Stimulated activated CD8-positive, alpha-beta memory T cell treated with anti-CD3 and anti-CD28 coated beads, Interleukin-12 subunit alpha, Interleukin-12 subunit beta, amount 100 ng/mL, for 1 hour (primary cell): ENCODE measurements around the gene RHBDD3.
"Not testable (repeated sequence)": the region's sequence is repeated elsewhere in the genome, so short reads cannot be mapped to it uniquely, and the experiment has no call there.

Experiments
- DNase-seq: peaks from one replicate; pipeline ENCODE4 v3.0.0-alpha.2; 2020; ENCODE audit warnings: low read depth

RHBDD3 gene

DNA sequence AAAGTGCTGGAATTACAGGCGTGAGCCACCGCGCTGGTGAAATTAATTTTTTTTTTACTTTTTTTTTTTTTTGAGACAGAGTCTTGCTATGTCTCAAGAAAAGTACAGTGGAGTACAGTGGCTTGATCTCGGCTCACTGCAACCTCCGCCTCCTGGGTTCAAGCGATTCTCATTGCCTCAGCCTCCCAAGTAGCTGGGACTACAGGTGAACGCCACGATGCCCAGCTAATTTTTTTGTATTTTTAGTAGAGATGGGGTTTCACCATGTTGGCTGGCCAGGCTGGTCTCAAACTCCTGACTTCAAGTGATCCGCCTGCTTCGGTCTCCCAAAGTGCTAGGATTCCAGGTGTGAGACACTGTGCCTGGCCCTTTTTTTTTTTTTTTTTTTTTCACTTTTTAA lies 19.9 kb downstream of the RHBDD3 start:
- not testable (repeated sequence) for DNase-seq

DNA sequence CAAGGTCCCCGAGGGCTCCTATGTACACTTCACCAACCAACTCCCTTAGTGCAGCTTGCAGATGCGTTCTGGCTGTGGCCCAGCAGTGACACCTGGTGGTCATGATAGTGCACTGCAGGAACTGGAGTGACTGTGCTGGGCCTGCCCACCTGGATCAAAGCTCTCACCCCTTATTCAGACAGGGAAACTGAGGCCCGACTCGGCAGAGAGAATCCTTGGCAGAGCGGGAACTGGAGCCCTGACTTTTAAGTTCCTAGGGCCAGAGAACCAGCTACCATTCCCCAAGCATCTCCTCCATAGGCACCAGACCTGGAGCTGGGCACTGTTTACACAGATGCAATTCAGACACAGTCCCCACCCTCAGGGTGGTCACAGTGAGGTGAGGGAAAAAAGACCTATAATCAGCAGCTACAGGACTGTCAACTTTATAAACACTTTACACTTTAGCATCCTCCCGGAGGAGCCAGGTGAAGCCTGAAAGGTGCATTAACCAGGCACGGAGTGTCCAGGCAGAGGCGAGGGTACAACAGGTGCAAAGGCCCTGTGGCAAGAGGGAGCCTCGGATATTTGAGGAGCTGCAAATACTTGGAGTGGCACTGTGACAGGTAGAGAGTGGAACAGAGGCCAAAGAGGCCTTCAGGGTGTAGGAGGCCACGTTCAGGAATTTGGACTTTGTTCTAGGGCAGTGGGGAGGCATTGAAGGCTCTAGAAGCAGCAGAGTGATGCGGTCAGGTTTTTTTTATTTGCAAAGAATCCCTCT lies 22.0 kb downstream of the RHBDD3 start:
- peak; percentile 49 for DNase-seq

DNA sequence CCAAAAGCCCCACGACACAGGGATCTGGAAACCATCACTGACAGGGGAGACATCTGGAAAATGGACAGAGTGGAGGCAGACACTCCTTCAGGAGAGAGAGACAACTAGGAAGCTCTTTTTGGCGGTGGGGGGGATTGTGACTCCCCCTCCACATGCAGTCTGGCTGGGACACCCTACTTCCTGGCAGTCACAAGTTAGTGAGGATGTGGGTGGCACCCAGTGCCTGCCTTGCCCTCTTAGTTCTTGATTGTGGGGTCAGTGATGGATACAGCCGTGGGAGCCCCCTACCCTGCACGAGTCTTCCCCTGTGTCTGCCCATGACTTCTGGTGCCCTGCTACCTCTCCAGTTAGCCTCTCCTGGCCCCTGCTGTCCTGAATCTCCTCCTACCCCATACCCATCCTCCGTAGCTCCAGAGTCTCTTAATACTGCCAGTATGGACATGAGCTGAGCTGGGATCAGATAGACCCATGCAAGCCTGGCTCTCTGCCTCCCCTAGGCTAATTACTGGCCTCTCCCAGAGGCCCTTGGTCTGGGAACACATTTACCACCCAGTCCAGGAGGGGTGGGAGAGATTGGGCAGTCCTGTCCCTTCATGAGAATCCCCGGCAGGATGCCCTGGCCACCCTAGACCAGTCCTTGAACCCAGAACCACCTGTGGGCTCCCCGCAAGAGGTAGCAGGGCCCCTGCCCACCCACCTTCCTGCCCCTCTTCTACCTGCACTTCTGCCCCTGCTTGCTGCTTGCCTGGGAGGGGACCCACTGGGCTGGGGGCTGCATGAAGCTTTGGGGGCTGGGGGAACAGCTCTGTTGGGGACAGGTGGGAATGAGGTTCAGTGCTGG lies 22.8 kb downstream of the RHBDD3 start:
- DNase-seq, result no peak

DNA sequence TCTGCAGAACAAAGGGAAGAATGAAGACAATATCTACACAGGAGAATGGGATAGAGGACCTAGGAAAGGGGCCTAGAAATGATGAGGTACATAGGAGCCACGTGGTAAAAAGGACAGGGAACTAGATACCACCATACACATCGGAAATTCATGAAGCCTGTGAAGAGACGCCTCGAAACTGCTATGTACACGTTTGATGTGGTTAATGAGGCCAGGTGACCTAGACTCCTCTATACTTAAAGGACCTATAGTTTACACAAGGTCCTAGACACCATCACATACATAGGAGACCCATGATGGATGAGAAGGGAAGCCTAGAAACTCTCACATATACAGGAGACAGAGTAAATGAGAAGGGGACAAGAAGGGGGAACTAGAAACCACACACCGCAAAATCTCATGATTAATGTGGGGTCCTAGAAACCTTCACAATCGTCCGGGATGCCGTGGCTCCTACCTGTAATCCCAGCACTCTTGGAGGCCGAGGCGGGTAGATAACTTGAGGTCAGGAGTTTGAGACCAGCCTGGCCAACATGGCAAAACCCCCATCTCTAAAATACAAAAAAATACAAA lies 23.8 kb downstream of the RHBDD3 start:
- DNase-seq, result no peak

DNA sequence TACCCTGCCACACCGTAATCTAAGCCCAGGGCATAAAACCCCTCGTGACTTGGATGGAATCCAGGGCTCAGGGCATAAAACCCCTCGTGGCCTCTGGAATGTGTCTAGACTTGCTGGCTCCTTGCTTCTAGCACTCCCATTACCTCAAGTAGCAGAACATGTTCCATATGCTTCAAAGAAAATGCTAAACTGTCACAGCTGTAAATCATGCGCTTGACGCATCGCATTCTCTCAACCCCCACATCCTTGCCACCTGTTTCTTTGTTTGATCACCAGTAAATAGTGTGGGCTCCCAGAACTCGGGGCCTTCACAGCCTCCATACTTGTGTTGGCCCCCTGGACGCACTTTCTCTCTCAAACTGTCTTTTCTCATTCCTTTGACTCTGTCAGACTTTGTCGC lies 27.3 kb downstream of the RHBDD3 start:
- not testable (repeated sequence) for DNase-seq

DNA sequence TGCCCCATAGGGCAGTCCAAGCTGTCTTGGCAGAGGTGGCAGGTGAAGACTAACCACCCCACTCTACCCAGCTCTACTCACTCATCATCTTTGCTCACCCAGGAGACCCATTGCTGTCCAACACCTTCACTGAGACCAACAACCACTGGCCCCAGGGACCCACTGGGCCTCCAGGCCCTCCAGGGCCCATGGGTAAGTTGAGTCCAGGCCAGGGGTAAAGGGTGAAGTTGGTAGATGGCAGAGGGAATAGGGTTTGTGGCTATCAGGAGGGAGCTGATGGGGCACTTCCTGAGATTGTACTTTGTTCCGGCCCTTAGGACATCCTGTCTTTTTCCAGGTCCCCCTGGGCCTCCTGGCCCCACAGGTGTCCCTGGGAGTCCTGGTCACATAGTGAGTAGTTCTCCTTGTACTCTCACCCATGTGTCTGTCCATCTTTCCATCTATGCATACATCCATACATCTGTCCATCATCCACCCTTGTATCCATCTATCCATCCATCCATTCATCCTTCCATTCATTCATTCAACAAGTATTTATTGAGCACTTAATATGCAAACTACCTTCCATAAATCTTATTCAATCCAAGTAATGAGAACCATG lies 34.4 kb downstream of the RHBDD3 start:
- DNase-seq, result no peak

DNA sequence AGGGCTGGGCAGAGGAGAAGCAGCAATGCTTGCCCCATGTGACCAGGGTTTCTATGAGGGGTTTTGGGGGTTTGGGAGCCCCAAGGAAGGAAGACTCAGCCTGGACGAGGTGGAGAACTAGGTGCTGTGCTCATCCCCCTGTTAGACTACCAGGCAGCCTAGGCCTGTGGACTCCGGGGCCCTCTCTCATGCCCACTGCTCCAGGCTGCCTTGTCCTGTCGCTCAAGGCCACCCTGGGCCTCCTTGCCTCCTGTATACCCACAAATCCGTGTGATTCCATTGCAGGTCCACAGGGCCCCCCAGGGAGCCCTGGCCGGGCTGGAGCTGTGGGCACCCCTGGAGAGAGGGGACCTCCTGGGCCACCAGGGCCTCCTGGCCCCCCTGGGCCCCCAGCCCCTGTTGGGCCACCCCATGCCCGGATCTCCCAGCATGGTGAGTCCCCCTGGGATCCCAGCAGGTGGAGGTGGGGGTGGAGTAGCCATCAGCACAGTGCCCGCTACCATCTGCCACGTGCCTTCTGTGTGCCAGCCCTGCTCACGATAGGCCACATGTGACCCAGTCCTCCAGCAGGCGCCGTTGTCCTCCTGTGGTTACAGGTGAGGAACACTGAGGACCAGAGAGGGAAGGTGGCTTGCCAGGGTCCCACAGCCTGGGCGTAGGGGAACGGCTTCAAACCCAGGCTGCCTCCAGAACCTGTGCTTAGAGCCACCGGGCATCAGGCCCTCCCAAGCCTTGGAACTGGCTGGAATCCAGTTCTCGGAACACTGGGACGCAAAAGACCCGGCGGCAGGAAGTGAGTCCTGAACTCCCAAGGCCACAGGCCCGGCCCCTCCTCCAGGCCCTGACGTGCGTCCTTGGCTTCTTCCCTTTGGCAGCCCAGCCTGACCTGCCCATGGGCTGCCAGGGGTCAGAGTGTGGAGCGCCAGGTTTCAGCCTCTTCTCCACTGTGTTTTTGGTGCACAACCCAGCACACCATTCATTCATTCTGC lies 35.5 kb downstream of the RHBDD3 start:
- DNase-seq, result no peak

DNA sequence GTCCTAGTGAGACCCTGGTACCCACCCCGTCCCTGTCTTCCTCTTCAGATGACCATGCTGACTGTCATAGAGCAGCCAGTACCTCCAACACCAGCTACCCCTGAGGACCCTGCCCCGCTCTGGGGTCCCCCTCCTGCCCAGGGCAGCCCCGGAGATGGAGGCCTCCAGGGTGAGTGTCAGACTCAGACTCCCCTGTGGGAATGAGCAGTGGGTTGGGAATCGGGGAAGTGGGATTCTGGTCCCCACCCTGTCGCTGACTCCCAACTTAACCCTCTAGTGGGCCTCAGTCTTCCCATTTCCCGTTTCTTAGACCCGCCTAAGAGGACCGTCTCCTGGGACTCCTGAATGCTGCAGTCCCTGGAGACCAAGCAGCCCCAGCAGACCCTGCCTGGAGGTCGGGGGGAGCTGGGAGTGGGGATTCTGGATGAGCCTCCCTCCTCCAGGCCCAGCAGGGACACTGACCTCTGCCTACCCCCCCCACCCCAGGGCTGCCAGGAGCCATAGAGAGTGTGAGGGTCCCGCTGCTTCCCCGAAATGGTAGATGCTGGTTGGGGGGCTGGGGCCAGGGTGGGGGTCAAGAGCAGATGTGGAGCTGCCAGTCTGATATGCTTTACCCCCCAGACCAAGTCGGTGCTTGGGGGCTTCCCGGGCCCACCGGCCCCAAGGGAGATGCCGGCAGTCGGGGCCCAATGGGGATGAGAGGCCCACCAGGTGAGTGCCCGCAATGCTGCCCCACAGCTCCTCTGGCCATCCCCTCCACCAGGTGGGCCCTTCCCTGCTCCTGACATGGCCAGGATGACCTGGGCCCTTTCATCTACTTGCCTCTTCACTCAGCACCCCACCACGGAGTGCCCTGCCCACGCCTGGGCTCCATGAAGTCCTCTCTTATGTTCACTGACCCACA lies 36.6 kb downstream of the RHBDD3 start:
- no peak for DNase-seq

DNA sequence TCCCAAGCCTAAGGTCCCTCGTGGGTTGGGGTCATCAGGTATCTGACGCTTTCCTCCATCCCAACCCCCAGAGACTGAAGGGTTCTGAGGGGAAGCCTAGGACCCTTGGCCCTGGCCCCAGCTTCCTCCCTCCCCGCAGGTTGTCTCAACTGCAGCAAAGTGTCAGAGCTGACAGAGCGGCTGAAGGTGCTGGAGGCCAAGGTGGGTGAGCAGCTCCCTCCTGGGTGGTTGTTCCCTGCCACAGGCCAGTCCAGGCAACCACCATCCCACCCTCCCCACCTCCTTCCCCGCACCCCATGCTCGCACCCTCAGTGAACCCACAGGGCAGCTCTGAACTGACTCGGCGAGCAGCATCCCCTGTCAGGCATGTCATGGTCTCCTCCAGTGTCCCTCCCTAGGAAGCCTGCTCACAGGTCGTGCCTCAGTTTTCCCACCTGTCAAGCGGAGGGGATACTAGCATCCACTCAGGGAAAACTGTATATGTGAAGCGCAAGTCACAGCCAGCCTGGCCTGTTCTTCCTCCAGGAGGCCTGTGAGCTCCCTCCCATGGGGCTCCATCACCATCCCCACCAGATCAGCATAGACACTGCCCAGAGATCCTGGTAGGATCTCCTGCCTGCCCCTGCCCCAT lies 41.3 kb downstream of the RHBDD3 start:
- DNase-seq, result no peak

DNA sequence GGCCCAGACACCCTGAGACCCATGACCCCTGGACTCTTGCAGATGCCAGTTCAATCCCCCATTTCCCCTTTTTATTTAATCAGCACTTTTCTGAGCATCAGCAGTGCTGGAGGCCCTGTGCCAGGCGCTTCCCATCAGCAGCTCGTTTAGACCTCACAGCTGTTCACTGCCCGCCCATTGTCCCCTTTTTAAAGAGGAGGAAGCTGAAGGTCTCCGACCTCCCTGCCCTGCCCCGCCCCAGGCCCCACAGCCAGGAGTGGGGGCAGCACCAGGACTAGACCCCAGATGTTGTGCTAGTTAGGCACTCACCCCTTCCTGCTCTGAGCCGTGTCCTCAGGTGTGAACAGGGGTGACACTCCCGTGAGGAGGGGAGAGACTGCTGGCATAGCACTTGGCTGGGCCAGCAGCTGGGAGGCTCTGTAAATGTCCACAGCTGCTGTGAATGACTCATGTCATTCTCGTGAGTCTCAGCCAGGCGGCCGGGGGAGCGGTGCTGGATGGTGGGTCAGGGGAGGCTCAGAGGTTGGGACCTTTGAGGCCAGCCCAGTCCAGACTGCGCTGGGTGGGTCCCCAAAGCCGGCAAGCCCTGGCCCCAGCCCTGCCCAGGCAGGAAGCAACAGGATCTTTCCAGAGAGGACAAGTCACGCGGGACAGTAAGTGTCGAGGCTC lies 42.2 kb downstream of the RHBDD3 start:
- no peak for DNase-seq

DNA sequence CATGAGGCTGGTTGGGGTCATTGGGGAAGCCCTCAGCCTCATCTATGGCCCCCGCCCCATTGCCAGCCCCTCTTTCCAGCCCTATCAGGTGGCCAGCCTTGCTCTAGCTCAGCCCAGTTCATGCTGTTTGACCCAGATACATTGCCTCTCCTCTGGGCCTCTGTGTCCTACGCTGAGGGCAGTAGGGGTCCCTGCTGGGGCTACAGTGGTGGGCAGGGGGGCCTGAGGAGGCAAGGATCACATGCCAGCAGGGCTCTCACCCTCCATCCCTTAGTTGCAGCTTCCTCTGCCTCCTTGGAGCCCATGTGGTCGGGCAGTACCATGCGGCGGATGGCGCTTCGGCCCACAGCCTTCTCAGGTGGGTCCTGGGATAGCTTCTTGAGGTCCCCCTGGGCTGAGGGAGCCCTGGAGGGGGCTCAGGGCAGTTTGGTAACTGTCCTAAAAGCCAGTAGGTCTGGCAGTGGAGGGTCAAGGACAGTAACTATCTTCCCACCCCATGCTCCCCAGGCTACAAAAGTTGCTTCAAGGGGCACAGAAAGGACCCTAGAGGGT lies 42.8 kb downstream of the RHBDD3 start:
- no peak for DNase-seq

DNA sequence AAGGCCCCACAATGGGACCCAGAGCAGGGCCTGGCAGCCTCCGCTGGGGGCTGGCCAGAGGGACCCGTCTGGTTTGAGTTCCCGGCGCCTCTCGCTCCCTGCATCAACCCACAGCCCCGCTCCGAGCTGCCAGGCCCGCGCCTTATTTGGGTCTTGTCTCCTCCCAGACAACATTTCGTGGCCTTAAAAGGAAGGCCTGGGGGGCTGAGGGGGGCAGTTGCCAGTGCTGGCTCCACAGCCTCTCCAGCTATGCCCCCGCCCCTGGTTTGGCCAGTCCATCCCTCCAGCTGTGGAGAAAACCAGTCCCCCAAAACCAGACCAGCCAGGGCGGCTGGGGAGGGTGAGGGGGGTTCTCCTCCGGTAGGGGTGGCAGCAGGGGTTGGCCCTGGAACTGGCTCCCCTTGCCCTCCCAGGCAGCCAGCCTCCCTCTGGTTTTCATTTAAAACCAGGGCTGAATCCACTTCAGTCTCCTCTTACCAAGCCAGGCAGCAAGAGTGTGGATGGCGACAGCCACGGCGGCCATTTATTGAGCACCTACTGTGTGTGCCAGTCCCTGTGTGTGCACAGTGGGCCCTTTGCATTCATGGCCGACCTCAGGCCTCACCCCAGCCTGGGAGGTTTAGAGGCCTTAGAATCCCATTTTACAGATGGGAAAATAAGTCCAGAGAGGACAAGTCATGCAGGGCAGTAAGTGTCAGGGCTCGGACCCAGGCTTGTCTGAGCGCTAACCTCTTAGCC lies 43.5 kb downstream of the RHBDD3 start:
- no peak for DNase-seq

DNA sequence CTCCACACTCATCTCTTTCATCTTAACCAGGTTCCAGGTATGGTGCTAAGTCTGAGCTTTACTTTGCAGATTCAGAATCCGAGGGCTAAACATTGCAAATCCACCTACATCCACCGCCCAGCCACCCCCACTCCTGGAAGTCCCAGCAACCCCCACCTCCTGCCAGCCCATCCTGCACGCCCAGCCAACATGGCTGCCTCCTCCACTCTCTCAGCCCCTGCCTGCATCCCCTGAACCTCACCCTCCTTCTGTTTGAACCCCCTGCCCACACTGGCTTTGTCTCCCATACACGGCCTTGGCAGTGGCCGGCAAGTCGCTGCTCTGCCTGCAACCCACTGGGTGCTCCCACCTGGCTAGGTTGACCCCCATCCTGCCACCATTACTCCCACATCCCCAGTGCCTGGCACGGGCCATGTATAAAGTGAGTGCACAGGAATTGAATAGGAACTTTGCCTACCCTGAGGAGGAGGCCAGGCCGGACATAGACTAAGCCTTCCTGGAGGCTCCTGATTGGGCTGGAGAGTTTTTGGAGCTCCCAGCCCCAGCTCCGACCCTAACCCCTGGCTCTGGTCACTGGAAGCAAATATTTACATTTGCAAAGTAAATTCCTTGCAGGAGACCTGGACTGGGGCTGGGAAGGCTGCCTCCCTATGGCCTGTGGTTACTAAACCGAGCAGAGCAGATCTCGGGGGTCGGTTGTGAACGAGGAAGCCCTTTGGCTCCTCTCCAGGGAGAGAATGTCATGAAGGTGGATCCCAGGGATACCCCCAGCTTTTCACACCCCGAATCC lies 47.7 kb downstream of the RHBDD3 start:
- no peak for DNase-seq

DNA sequence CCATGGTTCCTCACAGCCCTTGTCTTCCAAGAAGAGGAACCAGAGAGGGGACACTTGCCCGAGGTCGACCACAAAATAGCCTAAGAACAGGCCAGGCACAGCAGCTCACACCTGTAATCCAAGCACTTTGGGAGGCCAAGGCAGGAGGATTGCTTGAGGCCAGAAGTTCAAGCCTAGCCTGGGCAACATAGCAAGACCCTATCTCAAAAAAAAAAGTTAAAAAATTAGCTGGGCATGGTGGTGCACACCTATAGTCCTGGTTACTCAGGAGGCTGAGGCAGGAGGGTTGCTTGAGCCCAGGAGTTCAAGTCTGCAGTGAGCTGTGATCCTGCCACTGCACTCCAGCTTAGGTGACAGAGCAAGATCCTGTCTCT lies 48.4 kb downstream of the RHBDD3 start:
- not testable (repeated sequence) for DNase-seq

DNA sequence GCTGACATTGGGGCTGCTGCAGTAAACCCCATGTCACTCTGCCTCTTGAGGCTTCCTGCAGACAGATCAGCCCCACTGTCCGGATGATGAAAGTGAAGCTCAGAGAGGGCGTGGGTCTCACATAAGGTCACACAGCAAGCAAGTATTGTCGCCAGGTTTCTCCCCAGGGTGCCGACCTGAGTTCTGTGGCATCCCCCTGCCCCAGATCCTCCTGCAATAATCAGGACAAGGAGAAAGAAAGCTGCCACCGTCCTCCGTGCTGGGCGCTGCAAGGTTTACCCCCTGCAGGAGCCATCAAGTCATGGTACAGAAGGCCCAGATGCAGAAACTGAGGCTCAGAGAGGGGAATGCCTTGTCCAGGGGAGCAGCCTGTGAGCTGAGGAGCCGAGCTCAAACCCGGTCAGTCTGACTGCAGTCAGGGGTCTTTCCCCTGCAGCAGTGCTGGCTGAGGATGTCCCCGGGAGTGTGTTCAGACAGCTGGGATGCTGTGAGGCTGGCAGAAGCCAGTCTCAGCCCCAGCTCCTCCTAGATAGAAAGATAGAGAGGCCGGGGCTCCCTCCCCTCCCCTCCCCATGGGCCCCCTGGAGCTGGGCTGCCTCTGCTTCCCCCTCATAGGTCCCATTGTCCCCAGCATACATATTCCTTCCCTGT lies 48.9 kb downstream of the RHBDD3 start:
- DNase-seq, result no peak

DNA sequence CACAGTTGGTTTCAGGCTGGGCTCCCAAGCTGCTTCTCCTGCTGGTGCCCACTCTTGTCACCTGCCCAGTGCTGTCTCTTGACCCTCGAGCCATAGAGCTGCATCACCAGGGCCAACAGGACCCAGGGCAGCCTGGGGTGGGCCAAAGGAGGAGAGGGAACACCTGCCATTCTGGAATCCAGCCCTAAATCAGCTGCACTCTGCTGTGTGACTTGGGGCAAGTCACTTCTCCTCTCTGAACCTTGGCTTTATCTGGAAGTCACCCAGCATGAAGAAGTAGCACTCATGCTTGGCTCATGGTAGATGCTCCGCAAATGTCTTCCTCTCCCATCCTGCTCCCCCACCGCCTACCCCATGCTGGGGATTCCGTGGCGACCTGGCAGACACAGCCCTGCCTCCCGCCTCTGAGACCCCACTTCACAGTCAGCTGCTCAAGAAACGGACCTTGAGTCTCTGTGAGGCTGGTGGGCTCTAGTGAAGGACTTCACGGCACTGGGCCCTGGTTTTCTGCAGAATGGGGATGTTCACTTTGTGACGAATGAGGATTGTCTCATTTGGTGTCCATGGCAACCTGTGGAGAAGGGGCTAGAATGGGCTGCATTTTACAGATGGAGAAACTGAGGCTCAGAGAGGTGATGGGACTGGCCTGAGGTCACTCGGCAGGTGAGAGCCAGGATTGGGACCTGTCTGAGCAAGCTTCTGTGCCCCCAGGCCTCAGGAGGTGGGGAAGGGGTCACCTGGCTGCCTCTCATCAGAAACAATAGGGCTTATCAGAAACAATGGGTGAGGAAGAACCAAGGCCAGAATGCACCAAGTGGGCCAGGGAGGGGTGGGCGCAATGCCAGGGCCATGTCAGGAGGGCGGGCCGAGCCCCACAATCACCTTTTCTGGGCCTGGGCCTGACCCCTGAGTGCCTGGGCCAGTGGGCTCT lies 49.7 kb downstream of the RHBDD3 start:
- DNase-seq, result no peak
